Neutrophil (primary cell): Measurements from ENCODE around the gene CCL3.

Experiments used
- H3K27ac ChIP-seq: fragments of 200-600 bp; sonication (generic); 2 replicates; pipeline ENCODE4 v1.5.1; 2016; ENCODE audit warnings: mild to moderate bottlenecking, moderate library complexity
- H3K27me3 ChIP-seq: fragments of 200-600 bp; sonication (generic); 2 replicates; pipeline ENCODE4 v1.6.0; 2016; ENCODE audit warnings: mild to moderate bottlenecking
- H3K36me3 ChIP-seq: fragments of 200-600 bp; sonication (generic); 2 replicates; pipeline ENCODE4 v1.5.1; 2017
- H3K4me1 ChIP-seq, 2 experiments: fragments of 200-600 bp in 1 of 2; sonication (generic) in 1 of 2; 1 replicate in 1 of 2; 2 replicates in 1 of 2; pipeline versions ENCODE4 v1.5.1 to v1.6.1; 2013 to 2016; ENCODE audit warnings: low read depth in 1 of 2, low read length in 1 of 2, mild to moderate bottlenecking in 1 of 2, moderate library complexity in 1 of 2; ENCODE audit not compliant: control insufficient read depth in 1 of 2, insufficient read depth in 1 of 2
- H3K4me3 ChIP-seq, 2 experiments: fragments of 200-600 bp in 1 of 2; sonication (generic) in 1 of 2; 1 replicate in 1 of 2; 2 replicates in 1 of 2; pipeline ENCODE4 v1.5.1; 2013 to 2016; ENCODE audit warnings: low read depth in 1 of 2, low read length in 1 of 2, mild to moderate bottlenecking in 1 of 2, moderate library complexity in 1 of 2
- H3K9me3 ChIP-seq: fragments of 200-600 bp; sonication (generic); 2 replicates; pipeline ENCODE4 v1.5.1; 2016
- TF ChIP-seq, protein P1 (sequence below): fragments of 200-600 bp; sonication (generic); IDR thresholded peaks from 2 replicates; pipeline ENCODE4 v1.5.1; 2016; ENCODE audit warnings: antibody characterized with exemption

The CCL3 gene

DNA sequence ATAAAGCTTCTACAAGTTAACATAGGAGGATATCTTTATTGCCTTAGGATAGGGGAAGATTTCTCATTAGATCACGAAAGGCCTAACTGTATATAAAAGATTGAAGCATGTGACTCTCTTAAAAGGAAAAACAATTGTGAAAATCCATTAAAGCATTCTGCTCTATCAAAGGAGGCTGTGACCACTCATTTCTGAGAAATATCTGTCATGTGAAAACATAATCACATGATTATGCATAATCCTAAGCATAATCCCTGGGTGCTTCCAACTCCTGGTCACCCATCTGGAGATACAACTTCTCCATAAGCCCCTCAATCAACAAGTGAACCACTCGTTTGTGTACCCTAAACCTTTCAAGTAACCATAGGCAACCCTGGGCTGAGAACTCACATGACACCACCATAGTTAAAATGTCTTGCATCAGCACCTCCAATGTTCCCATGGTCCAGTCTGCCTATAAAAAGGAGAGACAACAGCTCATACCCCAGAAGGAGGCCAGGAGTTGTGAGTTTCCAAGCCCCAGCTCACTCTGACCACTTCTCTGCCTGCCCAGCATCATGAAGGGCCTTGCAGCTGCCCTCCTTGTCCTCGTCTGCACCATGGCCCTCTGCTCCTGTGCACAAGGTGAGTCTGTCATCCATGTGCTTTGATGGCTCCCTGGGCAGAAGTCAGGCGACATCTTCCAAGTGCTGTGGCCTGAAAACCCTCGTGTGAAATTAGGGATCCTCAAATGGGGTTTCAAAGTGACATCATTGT lies 26.0 kb downstream of the CCL3 start, which contains the start of gene CCL18:
Gene CCL18, plus strand, starts transcription at position 487 of the 756 bp plus-strand sequence. Its CDS starts 71 bp downstream, at position 558.
- Histone ChIP-seq H3K9me3 (no peaks in the 10 kb centered on the region), H3K4me3 (no peak within 1 kb of the TSS), H3K27ac (no peak within 1 kb of the TSS), H3K4me1 (peaks cover 11 to 13% of the 10 kb centered on the region in 2 experiments), H3K36me3 (no peaks in the 10 kb centered on the region), H3K27me3 (no peaks in the 10 kb centered on the region)
- TF ChIP-seq, protein P1, sequence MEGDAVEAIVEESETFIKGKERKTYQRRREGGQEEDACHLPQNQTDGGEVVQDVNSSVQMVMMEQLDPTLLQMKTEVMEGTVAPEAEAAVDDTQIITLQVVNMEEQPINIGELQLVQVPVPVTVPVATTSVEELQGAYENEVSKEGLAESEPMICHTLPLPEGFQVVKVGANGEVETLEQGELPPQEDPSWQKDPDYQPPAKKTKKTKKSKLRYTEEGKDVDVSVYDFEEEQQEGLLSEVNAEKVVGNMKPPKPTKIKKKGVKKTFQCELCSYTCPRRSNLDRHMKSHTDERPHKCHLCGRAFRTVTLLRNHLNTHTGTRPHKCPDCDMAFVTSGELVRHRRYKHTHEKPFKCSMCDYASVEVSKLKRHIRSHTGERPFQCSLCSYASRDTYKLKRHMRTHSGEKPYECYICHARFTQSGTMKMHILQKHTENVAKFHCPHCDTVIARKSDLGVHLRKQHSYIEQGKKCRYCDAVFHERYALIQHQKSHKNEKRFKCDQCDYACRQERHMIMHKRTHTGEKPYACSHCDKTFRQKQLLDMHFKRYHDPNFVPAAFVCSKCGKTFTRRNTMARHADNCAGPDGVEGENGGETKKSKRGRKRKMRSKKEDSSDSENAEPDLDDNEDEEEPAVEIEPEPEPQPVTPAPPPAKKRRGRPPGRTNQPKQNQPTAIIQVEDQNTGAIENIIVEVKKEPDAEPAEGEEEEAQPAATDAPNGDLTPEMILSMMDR, result no peak

DNA sequence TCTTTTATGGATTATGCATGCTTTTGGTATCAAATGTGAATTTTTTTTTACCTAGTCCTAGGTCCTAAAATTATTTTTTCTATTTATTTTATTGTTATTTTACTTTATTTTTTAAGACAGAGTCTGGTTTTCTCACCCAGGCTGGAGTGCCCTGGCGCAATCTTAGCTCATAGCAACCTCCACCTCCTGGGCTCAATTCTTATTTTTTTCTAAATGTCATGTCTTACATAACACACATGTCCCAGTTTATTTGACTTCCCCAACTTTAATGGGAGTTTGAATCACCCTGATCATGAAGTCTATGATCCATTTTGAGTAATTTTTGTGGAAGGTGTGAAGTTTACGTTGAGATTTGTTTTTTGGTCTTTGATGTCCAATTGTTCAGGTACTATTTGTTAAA lies 29.1 kb downstream of the CCL3 start:
- TF ChIP-seq, protein P1, result no peak
- H3K9me3 ChIP-seq, result no peaks in the 10 kb centered on the region
- H3K36me3 ChIP-seq, result no peaks in the 10 kb centered on the region
- H3K27me3 ChIP-seq, result no peaks in the 10 kb centered on the region
- no peak overlapping the region for H3K27ac ChIP-seq
- H3K4me1 ChIP-seq, result peaks cover 15 to 18% of the 10 kb centered on the region in 2 experiments
- H3K4me3 ChIP-seq, result no peak overlapping the region

DNA sequence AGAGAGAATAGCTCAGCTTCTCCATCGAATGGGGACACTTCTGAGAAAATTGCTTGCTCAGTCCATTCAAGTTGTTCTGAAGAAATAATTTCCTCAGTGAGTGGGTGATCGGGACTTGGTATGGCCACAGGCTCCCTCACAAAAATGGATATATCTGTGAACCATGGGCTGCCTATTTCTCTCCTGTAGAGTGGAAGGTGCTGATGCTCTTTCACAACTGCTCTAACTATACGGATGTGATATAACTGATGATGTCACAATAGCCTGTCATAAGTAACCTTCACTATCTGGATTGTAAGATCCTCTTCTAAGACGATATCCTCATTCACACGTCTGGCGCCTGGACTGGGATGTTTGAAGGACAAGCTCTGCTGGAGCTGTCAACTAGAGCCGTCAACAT lies 30.5 kb downstream of the CCL3 start:
- TF ChIP-seq, protein P1, result no peak
- no peaks in the 10 kb centered on the region for H3K9me3 ChIP-seq
- H3K27ac ChIP-seq, result no peak overlapping the region
- peaks cover 15 to 18% of the 10 kb centered on the region in 2 experiments for H3K4me1 ChIP-seq
- H3K27me3 ChIP-seq, result no peaks in the 10 kb centered on the region
- no peaks in the 10 kb centered on the region for H3K36me3 ChIP-seq
- H3K4me3 ChIP-seq, result no peak overlapping the region

- H3K36me3 ChIP-seq, result no peaks in the 10 kb centered on the region
- peaks cover 15 to 18% of the 10 kb centered on the region in 2 experiments for H3K4me1 ChIP-seq
- TF ChIP-seq, protein P1, result no peak
- H3K27ac ChIP-seq, result no peak overlapping the region
- no peaks in the 10 kb centered on the region for H3K27me3 ChIP-seq
- H3K4me3 ChIP-seq, result no peak overlapping the region
- no peaks in the 10 kb centered on the region for H3K9me3 ChIP-seq
Measured at GRCh38 chr17:36057911-36058310, 32.0 kb downstream of the CCL3 start.

- TF ChIP-seq, protein P1, result no peak
- no peak overlapping the region for H3K27ac ChIP-seq
- H3K9me3 ChIP-seq, result no peaks in the 10 kb centered on the region
- H3K4me1 ChIP-seq, result peaks cover 15 to 18% of the 10 kb centered on the region in 2 experiments
- H3K36me3 ChIP-seq, result no peaks in the 10 kb centered on the region
- H3K4me3 ChIP-seq, result no peak overlapping the region
- H3K27me3 ChIP-seq, result no peaks in the 10 kb centered on the region
Measured at GRCh38 chr17:36055921-36056520, 33.9 kb downstream of the CCL3 start.
